CD14-positive monocyte (primary cell): Measurements from ENCODE around the gene NINL. TPM values are rescaled to one million over a fixed set of nuclear protein-coding genes. Genes with fewer than 3 reads are reported as not detected.

Experiments used
- DNase-seq, 3 donors: peaks; one replicate each; pipeline ENCODE4 v3.0.0-alpha.2; 2011 to 2022
- H2AFZ ChIP-seq: 2 replicates; pipeline ENCODE4 v1.6.0; 2012; ENCODE audit warnings: mild to moderate bottlenecking, low read depth, low read length, inconsistent platforms; ENCODE audit not compliant: insufficient read depth, poor library complexity, severe bottlenecking
- H3K27ac ChIP-seq, 2 donors: 1 replicate in 1 of 2; 2 replicates in 1 of 2; pipeline ENCODE4 v1.5.1; 2012 to 2013; ENCODE audit warnings: low read length in 2 of 2, control low read depth in 1 of 2, inconsistent platforms in 1 of 2, low read depth in 1 of 2, mild to moderate bottlenecking in 1 of 2
- H3K27me3 ChIP-seq, 2 donors: one replicate each; pipeline versions ENCODE4 v1.6.0 to v1.6.1; 2011 to 2013; ENCODE audit warnings: low read length in 2 of 2; ENCODE audit not compliant: control insufficient read depth in 2 of 2, insufficient read depth in 2 of 2
- H3K36me3 ChIP-seq, 2 donors: replicated peaks in 1 of 2; 1 replicate in 1 of 2; 2 replicates in 1 of 2; pipeline versions ENCODE4 v1.5.1 to v1.6.1; 2012 to 2013; ENCODE audit warnings: low read length in 2 of 2, control low read depth in 1 of 2, inconsistent platforms in 1 of 2, mild to moderate bottlenecking in 1 of 2; ENCODE audit not compliant: insufficient read depth in 2 of 2, control insufficient read depth in 1 of 2
- H3K4me1 ChIP-seq, 2 donors: 1 replicate in 1 of 2; 2 replicates in 1 of 2; pipeline versions ENCODE4 v1.5.1 to v1.6.1; 2012 to 2013; ENCODE audit warnings: low read length in 2 of 2, control low read depth in 1 of 2, inconsistent platforms in 1 of 2, mild to moderate bottlenecking in 1 of 2, moderate library complexity in 1 of 2; ENCODE audit not compliant: insufficient read depth in 2 of 2, control insufficient read depth in 1 of 2
- H3K4me2 ChIP-seq: replicated peaks from 2 replicates; pipeline ENCODE3; 2012; ENCODE audit warnings: low read length, moderate library complexity, mild to moderate bottlenecking; ENCODE audit not compliant: poor library complexity, severe bottlenecking; ENCODE audit errors: extremely low read depth
- H3K4me3 ChIP-seq, 3 experiments: fragments of 200-600 bp in 1 of 3; sonication (generic) in 1 of 3; replicated peaks in 1 of 3; 1 replicate in 2 of 3; 2 replicates in 1 of 3; pipeline ENCODE4 v1.5.1; 2011 to 2013; ENCODE audit warnings: low read length in 3 of 3, mild to moderate bottlenecking in 3 of 3, control low read depth in 2 of 3, low read depth in 2 of 3, inconsistent platforms in 1 of 3, moderate library complexity in 1 of 3
- H3K79me2 ChIP-seq: 2 replicates; pipeline ENCODE4 v1.6.0; 2012; ENCODE audit warnings: mild to moderate bottlenecking, control low read depth, inconsistent platforms, low read length, moderate library complexity; ENCODE audit not compliant: insufficient read depth
- H3K9ac ChIP-seq: 2 replicates; pipeline ENCODE4 v1.6.0; 2017; ENCODE audit warnings: low read length, mild to moderate bottlenecking; ENCODE audit not compliant: insufficient read depth, poor library complexity, severe bottlenecking
- H3K9me3 ChIP-seq, 2 donors: replicated peaks in 1 of 2; 1 replicate in 1 of 2; 2 replicates in 1 of 2; pipeline versions ENCODE4 v1.5.1 to v1.6.1; 2012 to 2013; ENCODE audit warnings: low read length in 2 of 2, control low read depth in 1 of 2; ENCODE audit not compliant: control insufficient read depth in 1 of 2, insufficient read depth in 1 of 2
- H4K20me1 ChIP-seq: 2 replicates; pipeline ENCODE4 v1.6.0; 2012; ENCODE audit warnings: mild to moderate bottlenecking, low read length, control low read depth, moderate library complexity; ENCODE audit not compliant: insufficient read depth
- H3K27ac Mint-ChIP-seq, 7 donors: one replicate each; pipeline ENCODE4 v1.8.0; 2020; ENCODE audit warnings: mild to moderate bottlenecking in 7 of 7, mixed read lengths in 7 of 7, moderate library complexity in 6 of 7, inconsistent platforms in 2 of 7
- H3K27me3 Mint-ChIP-seq, 3 donors: one replicate each; pipeline ENCODE4 v1.8.0; 2021 to 2022; ENCODE audit warnings: low read depth in 3 of 3, mild to moderate bottlenecking in 3 of 3, mixed read lengths in 3 of 3, moderate library complexity in 3 of 3, inconsistent platforms in 1 of 3
- H3K36me3 Mint-ChIP-seq, 2 donors: one replicate each; pipeline ENCODE4 v1.8.0; 2020; ENCODE audit warnings: mixed read lengths in 2 of 2, inconsistent platforms in 1 of 2, mild to moderate bottlenecking in 1 of 2
- H3K4me1 Mint-ChIP-seq: one replicate; pipeline ENCODE4 v1.8.0; 2020; ENCODE audit warnings: mild to moderate bottlenecking, mixed read lengths
- H3K4me3 Mint-ChIP-seq, 2 donors: one replicate each; pipeline ENCODE4 v1.8.0; 2020; ENCODE audit warnings: mild to moderate bottlenecking in 2 of 2, mixed read lengths in 2 of 2, moderate library complexity in 1 of 2
- H3K9me3 Mint-ChIP-seq, 7 donors: one replicate each; pipeline ENCODE4 v1.8.0; 2020 to 2022; ENCODE audit warnings: mixed read lengths in 7 of 7, mild to moderate bottlenecking in 6 of 7, moderate library complexity in 6 of 7, inconsistent platforms in 2 of 7
- WGBS: methylation state at CpG from one replicate; pipeline ENCODE4 v1.1.5; 2013; ENCODE audit warnings: missing lambda C conversion rate; ENCODE audit not compliant: insufficient coverage; 5-methylcytosine and 5-hydroxymethylcytosine counted together
- intact Hi-C, 2 donors: fragments of 100-400 bp; cut with micrococcal nuclease; formaldehyde crosslinking; loops; one replicate each; pipeline versions ENCODE4 v1.15.0 to v1.15.1; 2023
- polyA plus RNA-seq, 3 donors: library from polyadenylated mRNA; depleted of rRNA in 1 of 3; unstranded in 2 of 3; stranded (reverse) in 1 of 3; fragments of 300-500 nt in 2 of 3; fragments of >200 nt in 1 of 3; fragmentation: Illumina TruSeq in 2 of 3; gene quantifications; 1 replicate in 2 of 3; 2 replicates in 1 of 3; pipeline ENCODE4 v1.2.3, GENCODE V29; 2012 to 2021
- TF ChIP-seq, protein P1 (sequence below): fragments of 200-600 bp; IDR thresholded peaks from one replicate; pipeline ENCODE4 v1.8.0; 2022; ENCODE audit warnings: antibody characterized with exemption, mild to moderate bottlenecking

Gene NINL
- polyA plus RNA-seq, 3 donors = 0.08 to 0.15 TPM; not detected in 1

DNA sequence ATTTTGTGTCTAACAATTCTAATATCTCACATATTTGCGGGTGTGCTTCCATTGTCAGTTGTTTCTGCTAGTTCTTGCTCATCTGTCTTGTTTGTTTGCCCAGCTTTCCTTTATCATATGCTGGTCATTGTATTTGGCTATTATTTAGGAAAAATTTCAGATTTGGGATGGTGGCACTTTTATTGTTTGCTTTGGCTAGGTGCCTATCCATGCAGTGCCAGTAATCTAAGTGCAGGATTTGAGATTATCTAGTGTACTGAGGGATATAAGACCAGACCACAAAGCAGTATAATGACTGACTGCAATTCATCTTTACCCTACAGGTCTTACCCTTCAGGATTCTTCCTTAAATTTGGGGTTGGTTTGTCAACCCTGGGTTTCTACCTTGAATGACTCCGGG is 63.9 kb downstream of the NINL start:
- no peaks in the 10 kb centered on the region for H3K36me3 Mint-ChIP-seq
- WGBS = no CpG with 5 or more reads among the region's 2 CpGs

DNA sequence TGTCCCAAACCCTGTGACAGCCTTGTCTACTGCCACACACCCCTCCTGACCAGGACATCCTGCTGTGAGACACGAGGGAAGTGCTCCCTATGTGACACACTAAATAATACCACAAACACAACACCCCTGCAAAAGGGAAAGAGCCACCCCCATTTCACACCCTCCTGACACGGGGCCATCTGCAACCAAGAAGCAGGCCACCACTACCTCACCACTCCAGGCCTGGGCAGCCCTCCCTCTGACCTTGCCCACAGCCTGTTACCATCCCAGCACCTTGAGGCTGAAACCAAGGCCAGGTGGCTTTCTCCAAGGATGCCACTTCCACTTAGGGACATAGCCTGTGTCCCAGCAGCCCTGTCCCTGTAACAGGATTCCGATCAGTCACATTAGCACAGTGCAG is 68.2 kb downstream of the NINL start:
- no peak overlapping the region for H3K4me3 Mint-ChIP-seq
- H3K27me3 Mint-ChIP-seq = peaks cover 3 to 7% (median 5%) of the 10 kb centered on the region in 3 donors
- intact Hi-C loops = no loop called here
- H3K9me3 Mint-ChIP-seq = peaks cover 35 to 53% (median 48%) of the 10 kb centered on the region in 7 donors
- Histone ChIP-seq H3K27me3 (no peaks in the 10 kb centered on the region), H4K20me1 (no peaks in the 10 kb centered on the region), H3K4me3 (no peak overlapping the region), H3K36me3 (no peaks in the 10 kb centered on the region), H3K4me2 (no peak overlapping the region), H3K9me3 (peaks cover 34 to 50% of the 10 kb centered on the region in 2 donors), H3K9ac (no peak overlapping the region), H2AFZ (no peak overlapping the region), H3K4me1 (no peaks in the 10 kb centered on the region), H3K79me2 (no peaks in the 10 kb centered on the region), H3K27ac (no peak overlapping the region)
- WGBS = 81% methylated on average over 2 of the region's 3 CpGs
- no peaks in the 10 kb centered on the region for H3K36me3 Mint-ChIP-seq
- no peak overlapping the region for H3K27ac Mint-ChIP-seq
- DNase-seq = no peak
- H3K4me1 Mint-ChIP-seq = no peaks in the 10 kb centered on the region
- TF ChIP-seq, protein P1, sequence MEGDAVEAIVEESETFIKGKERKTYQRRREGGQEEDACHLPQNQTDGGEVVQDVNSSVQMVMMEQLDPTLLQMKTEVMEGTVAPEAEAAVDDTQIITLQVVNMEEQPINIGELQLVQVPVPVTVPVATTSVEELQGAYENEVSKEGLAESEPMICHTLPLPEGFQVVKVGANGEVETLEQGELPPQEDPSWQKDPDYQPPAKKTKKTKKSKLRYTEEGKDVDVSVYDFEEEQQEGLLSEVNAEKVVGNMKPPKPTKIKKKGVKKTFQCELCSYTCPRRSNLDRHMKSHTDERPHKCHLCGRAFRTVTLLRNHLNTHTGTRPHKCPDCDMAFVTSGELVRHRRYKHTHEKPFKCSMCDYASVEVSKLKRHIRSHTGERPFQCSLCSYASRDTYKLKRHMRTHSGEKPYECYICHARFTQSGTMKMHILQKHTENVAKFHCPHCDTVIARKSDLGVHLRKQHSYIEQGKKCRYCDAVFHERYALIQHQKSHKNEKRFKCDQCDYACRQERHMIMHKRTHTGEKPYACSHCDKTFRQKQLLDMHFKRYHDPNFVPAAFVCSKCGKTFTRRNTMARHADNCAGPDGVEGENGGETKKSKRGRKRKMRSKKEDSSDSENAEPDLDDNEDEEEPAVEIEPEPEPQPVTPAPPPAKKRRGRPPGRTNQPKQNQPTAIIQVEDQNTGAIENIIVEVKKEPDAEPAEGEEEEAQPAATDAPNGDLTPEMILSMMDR = no peak

More for the DNA sequence above, 63.9 kb downstream of the NINL start:
- TF ChIP-seq, protein P1 = no peak
- Mint-ChIP-seq H3K4me1 (no peaks in the 10 kb centered on the region), H3K9me3 (peaks cover 4 to 17% (median 11%) of the 10 kb centered on the region in 7 donors), H3K4me3 (no peak overlapping the region), H3K27ac (no peak overlapping the region), H3K27me3 (peaks cover 3 to 4% (median 4%) of the 10 kb centered on the region in 3 donors)
- Histone ChIP-seq H3K4me1 (no peaks in the 10 kb centered on the region), H3K9ac (no peak overlapping the region), H3K9me3 (peaks cover 0 to 10% of the 10 kb centered on the region in 2 donors), H3K36me3 (no peaks in the 10 kb centered on the region), H4K20me1 (no peaks in the 10 kb centered on the region), H3K4me2 (no peak overlapping the region), H2AFZ (no peak overlapping the region), H3K27me3 (no peaks in the 10 kb centered on the region), H3K4me3 (no peak overlapping the region), H3K79me2 (no peaks in the 10 kb centered on the region), H3K27ac (no peak overlapping the region)
- intact Hi-C loops = no loop called here
- DNase-seq = no peak
